GM12874 (cell line): ENCODE measurements around the gene TBX1.

Experiments
- TF ChIP-seq, protein P1 (sequence below): IDR thresholded peaks from 2 replicates; pipeline ENCODE4 v1.5.1; 2011; ENCODE audit warnings: low read depth, mild to moderate bottlenecking, control low read depth, low read length, moderate library complexity; ENCODE audit not compliant: insufficient read depth

The TBX1 gene

DNA sequence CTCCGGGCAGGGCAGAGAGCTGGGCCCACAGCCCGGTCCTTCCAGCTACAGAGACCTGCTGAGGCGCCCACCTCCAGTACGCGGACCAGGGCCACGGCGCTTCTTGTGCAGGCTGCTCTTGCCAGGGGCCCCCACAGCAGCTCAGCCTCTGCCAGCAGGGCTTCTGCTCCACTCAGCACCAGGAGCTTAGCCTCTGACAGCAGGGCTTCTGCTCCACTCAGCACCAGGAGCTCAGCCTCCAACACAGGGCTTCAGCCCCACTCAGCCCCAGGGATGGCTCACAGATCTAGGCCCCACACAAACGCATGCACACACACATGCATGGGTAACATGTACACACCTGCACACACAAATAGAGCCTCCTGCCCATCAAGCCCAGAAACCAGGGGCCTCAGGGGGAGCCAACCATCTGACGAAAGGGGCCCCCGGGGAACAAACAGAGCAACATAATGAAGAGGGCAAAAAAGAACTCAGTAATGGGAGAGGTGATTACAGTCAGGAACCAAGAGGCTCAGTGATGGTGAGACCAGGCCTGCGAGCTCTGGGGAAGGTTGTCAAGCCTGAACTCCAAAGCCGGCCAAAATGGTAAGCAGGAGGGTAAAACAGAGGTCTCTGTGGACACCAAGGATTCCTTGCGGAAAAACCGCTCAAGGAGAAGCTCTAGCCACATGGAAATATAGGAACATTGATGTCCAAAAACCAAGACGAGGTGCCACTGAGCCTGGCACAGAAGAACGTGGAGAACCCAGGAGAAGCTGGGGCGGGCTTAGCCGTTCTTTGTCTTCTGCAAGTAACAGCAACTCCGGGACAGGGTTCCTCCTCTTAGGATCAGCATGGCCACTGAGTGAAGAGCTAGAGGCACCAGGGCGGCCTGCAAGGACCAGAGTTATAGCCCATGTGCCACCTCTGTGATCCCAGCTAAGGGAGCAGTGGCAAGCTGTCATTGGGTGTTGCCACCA lies 47.6 kb downstream of the TBX1 start:
- TF ChIP-seq, protein P1, sequence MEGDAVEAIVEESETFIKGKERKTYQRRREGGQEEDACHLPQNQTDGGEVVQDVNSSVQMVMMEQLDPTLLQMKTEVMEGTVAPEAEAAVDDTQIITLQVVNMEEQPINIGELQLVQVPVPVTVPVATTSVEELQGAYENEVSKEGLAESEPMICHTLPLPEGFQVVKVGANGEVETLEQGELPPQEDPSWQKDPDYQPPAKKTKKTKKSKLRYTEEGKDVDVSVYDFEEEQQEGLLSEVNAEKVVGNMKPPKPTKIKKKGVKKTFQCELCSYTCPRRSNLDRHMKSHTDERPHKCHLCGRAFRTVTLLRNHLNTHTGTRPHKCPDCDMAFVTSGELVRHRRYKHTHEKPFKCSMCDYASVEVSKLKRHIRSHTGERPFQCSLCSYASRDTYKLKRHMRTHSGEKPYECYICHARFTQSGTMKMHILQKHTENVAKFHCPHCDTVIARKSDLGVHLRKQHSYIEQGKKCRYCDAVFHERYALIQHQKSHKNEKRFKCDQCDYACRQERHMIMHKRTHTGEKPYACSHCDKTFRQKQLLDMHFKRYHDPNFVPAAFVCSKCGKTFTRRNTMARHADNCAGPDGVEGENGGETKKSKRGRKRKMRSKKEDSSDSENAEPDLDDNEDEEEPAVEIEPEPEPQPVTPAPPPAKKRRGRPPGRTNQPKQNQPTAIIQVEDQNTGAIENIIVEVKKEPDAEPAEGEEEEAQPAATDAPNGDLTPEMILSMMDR, result no peak

DNA sequence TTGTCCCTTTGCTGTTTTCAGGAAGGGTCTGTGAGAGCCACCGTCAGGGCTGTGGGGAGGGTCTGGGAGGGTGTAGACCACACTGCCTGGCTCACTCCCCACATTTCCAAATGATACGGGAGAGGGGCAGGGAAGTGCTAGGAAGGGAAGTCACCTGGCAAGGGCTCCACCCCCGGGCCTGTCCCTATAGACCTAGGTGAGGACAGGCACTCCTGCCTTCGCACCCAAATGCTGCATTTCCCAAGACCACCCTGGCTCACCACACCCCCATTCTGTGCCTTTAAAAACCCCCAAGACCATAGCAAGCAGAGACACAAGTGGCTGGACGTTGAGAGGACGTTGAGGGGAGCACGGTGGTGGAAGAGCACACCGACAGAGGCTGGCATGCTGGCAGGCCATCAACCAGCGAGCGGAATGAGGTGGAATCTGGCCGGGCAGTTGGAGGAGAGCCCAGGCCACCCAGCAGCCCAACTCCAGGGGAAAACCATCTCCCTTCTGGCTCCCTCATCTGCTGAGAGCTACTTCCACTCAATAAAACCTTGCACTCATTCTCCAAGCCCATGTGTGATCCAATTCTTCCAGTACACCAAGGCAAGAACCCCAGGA lies 48.4 kb downstream of the TBX1 start:
- TF ChIP-seq, protein P1, result no peak

DNA sequence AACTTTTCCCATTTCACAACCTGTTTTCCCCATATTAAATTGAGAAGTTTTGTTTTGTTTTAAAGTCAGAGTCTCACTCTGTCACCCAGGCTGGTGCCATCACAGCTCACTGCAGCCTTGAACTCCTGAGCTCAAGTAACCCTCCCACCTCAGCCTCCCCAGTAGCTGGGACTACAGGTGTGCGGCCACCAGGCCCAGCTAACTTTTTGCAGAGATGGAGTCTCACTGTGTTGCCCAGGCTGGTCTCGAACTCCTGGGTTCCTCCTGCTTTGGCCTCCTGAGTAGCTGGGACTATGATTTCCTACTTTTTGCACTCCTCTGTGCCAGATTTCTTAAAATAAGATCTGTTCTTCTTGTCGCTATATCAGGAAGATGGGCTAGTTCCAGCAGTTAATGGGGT lies 49.2 kb downstream of the TBX1 start:
- TF ChIP-seq, protein P1, result no peak

DNA sequence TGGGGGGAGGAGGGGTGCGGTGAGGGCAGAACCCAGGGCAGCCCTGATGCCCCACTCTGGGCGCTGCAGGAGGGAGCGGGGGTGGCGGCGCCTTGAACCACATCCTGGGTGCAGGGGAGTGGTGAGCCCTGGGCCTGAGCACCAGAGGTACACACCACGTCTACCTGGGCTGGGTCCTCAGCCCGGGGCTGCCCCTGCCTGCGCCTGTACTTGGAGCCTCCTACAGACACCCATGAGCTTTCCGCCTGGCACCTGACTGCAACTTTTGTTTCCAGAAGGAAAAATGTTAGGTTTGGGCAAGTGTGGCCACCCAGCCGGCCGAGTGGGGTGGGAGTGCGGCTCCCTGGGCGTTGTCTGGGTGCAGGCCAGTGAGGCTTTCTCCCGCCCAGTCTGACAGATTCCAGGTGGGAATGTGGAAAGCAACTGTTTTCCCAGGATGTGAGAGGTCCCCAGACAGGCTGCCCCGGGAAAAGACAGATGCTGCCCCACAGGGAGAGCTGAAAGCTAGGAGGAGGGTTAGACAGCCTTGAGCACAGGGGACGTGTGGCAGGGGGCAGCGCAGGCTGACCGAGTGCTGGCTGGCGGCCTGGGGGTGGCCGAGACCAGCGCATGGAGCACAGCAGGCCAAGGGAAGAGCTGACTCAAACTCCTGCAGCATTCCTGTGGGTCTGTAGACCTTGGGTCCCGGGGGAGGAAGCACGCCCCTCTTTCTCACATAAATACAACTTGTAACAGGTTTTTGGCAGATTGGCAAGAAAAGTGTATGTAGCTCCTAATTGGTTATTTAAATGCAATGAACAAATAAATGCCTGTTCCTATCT lies 50.0 kb downstream of the TBX1 start:
- TF ChIP-seq, protein P1, result no peak

DNA sequence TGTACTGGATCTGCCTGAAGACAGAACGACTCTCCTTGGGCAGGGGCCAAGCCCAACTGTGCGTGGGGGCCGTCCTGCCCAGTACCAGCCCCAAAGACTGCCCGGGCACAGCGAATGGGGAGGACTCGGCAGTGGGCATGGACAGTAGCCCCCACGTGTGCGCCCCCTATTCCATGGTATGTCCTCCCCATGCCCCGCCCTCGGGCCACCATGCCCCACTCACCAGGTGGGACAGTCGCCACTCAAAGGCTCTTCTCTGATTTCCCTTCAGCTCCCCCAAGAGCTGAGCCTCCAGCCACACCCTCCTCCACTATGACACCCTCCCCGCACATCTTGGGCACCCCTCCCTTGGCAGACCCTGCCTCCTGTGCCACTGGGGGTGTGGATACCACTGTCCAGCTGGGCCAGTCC lies 50.6 kb downstream of the TBX1 start:
- TF ChIP-seq, protein P1, result no peak

DNA sequence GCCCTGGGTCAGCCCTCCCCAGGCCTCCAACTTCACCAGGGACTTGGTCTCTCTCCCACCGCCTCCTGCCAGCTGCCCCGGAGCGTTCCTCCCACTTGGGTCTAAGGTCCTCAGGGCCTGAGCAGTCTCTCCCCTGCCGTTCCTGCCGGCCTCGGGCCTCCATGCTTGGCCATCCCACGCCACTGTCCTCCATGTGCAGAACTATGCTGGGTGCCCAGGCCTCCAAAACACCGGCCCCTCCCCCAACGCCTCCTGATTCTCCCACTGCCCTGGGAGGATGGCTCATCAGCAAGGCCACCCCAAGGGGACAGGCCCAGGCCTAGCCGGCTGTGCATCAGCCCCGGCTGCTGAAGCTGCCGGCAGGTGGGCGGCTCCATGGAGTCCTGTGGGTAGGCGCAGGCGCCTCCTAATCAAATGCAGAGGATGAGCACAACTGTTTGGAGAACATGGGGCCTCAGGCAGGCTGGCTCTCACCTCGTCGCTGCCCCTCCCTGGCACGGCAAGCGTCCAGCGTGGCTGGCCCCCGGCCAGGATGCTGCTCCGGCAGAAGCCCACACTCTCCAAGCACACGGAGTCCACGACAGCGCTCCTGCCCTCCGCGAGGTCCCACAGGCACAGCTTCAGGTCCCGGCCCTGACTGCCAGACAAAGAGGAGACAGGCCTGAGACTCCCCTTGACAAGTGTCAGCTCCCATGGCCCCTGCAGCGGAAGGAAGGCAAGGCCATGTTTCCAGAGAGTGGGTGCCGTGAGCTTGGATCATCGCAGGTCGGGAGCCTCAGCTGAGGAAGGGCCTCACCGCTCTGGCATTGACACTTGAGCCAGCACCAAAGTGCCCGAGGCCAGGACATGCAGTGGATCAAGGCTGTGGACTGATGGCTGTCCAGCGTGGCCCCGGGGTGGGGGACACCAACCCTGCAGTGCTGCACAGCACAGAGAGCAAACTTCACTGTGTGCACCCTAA lies 51.5 kb downstream of the TBX1 start:
- TF ChIP-seq, protein P1, result no peak
